Mesothelial cell of epicardium (in vitro differentiated cells): ENCODE results near the gene POMC. TPM values are rescaled to one million over a fixed set of nuclear protein-coding genes. Genes with fewer than 3 reads are reported as not detected.

Experiments
- DNase-seq, 2 experiments: peaks; one replicate each; pipeline ENCODE4 v3.0.0; 2021; ENCODE audit warnings: low spot score in 2 of 2; ENCODE audit not compliant: unreplicated experiment in 2 of 2
- H3K27ac Mint-ChIP-seq: 2 replicates; pipeline ENCODE4 v1.8.0; 2021; ENCODE audit warnings: mixed read lengths
- H3K27me3 Mint-ChIP-seq: 2 replicates; pipeline ENCODE4 v1.8.0; 2021; ENCODE audit warnings: low read depth, mixed read lengths
- H3K36me3 Mint-ChIP-seq: 2 replicates; pipeline ENCODE4 v1.8.0; 2021; ENCODE audit warnings: mixed read lengths
- H3K4me1 Mint-ChIP-seq: 2 replicates; pipeline ENCODE4 v1.8.0; 2021; ENCODE audit warnings: mixed read lengths
- H3K4me3 Mint-ChIP-seq: 2 replicates; pipeline ENCODE4 v1.8.0; 2021; ENCODE audit warnings: mild to moderate bottlenecking, moderate library complexity, mixed read lengths
- H3K9me3 Mint-ChIP-seq: 2 replicates; pipeline ENCODE4 v1.8.0; 2021; ENCODE audit warnings: mixed read lengths
- CTCF ChIP-seq: fragments of 200-600 bp; sonication (generic); IDR thresholded peaks from one replicate; pipeline ENCODE4 v1.5.0; 2021; ENCODE audit warnings: antibody characterized with exemption; ENCODE audit not compliant: unreplicated experiment
- total RNA-seq: library from RNA; stranded (reverse); gene quantifications from 3 replicates; pipeline ENCODE4 v1.2.1, GENCODE V29; 2021

POMC gene
- total RNA-seq, 1 donor from 2014 or later, result not detected

- Mint-ChIP-seq H3K27me3 (no peaks in the 10 kb centered on the region), H3K36me3 (no peaks in the 10 kb centered on the region), H3K9me3 (no peaks in the 10 kb centered on the region), H3K27ac (no peak overlapping the region), H3K4me1 (peaks cover 5% of the 10 kb centered on the region), H3K4me3 (no peak overlapping the region)
- no peak for DNase-seq
- TF ChIP-seq CTCF, result no peak
Measured at GRCh38 chr2:25207078-25207545, 38.7 kb upstream of the POMC start.

GRCh38 chr2:25204190-25204838, 35.9 kb upstream of the POMC start:
- DNase-seq, result no peak
- Mint-ChIP-seq H3K4me3 (no peak overlapping the region), H3K4me1 (no peaks in the 10 kb centered on the region), H3K9me3 (no peaks in the 10 kb centered on the region), H3K27ac (no peak overlapping the region), H3K27me3 (peaks cover 2% of the 10 kb centered on the region), H3K36me3 (no peaks in the 10 kb centered on the region)
- TF ChIP-seq CTCF, result no peak

- H3K27me3 Mint-ChIP-seq, result peaks cover 2% of the 10 kb centered on the region
- no peak for DNase-seq
- H3K9me3 Mint-ChIP-seq, result no peaks in the 10 kb centered on the region
- H3K36me3 Mint-ChIP-seq, result no peaks in the 10 kb centered on the region
- peaks cover 11% of the 10 kb centered on the region for H3K4me1 Mint-ChIP-seq
- no peak for TF ChIP-seq CTCF
- H3K4me3 Mint-ChIP-seq, result no peak overlapping the region
- no peak overlapping the region for H3K27ac Mint-ChIP-seq
Measured at GRCh38 chr2:25202275-25202674, 33.9 kb upstream of the POMC start.

GRCh38 chr2:25201794-25202193, 33.4 kb upstream of the POMC start:
- peaks cover 2% of the 10 kb centered on the region for H3K27me3 Mint-ChIP-seq
- no peaks in the 10 kb centered on the region for H3K36me3 Mint-ChIP-seq
- H3K9me3 Mint-ChIP-seq, result no peaks in the 10 kb centered on the region
- DNase-seq, result no peak
- H3K27ac Mint-ChIP-seq, result no peak overlapping the region
- peaks cover 11% of the 10 kb centered on the region for H3K4me1 Mint-ChIP-seq
- TF ChIP-seq CTCF, result no peak
- H3K4me3 Mint-ChIP-seq, result no peak overlapping the region

- peaks cover 14% of the 10 kb centered on the region for H3K4me1 Mint-ChIP-seq
- no peaks in the 10 kb centered on the region for H3K36me3 Mint-ChIP-seq
- no peak overlapping the region for H3K4me3 Mint-ChIP-seq
Measured at GRCh38 chr2:25201265-25201664, 32.9 kb upstream of the POMC start.

More at GRCh38 chr2:25201265-25201664, 32.9 kb upstream of the POMC start:
- H3K9me3 Mint-ChIP-seq, result no peaks in the 10 kb centered on the region
- no peak for TF ChIP-seq CTCF
- H3K27ac Mint-ChIP-seq, result no peak overlapping the region
- no peak for DNase-seq
- peaks cover 2% of the 10 kb centered on the region for H3K27me3 Mint-ChIP-seq
